Activated gamma-delta T cell treated with Interleukin-2 at 50 U/mL for 16 hours (primary cell): ENCODE measurements around the gene VSX2.

Experiments
- DNase-seq: peaks from one replicate; pipeline ENCODE4 v3.0.0-alpha.2; 2020

The VSX2 gene

DNA sequence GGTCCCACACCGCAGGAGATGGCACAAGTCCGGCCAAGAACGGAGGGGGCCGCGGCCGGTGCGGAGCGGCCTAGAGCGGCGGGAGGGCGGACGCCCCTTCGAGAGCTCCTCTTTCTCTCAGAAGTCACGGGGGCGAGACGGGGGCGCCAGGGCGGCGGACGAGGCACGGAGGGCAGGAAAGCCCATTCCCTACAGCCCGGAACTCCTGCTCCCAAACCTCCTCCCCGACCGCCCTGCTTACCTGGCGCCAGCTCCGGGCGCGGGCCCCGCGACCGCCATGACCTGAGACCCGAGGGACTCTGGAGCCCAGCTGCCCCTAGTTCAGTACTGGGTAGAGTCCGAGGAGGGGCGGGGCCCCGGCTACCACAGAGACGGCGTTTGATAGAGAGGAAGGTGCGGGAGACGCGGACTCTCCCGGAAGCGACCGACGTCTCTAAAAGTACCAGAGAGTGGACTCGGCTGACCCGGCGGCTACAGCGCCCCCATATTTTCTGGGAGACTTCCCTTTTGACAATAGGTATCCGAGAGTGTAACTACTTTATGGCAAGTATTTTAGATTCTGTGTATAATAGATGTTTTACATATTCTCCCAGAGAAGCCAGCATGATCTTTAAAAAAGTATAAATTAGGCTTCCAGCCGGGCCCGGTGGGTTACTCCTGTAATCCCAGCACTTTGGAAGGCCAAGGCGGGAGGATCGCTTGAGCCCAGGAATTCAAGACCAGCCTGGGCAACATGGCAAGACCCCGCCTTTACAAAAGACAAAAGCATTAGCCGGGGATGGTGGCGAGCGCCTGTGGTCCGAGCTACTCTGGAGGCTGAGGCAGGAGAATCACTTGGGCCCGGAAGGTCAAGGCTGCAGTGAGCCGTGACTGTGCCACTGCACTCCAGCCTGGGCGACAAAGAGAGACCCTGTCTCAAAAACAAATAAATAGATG, 63.7 kb downstream of the VSX2 start, which contains the start of gene ABCD4:
Gene ABCD4 (minus strand): TSS at position 301 of the 936 bp plus-strand sequence. CDS start 22 bp downstream, at position 279.
- peak; percentile 88 for DNase-seq

DNA sequence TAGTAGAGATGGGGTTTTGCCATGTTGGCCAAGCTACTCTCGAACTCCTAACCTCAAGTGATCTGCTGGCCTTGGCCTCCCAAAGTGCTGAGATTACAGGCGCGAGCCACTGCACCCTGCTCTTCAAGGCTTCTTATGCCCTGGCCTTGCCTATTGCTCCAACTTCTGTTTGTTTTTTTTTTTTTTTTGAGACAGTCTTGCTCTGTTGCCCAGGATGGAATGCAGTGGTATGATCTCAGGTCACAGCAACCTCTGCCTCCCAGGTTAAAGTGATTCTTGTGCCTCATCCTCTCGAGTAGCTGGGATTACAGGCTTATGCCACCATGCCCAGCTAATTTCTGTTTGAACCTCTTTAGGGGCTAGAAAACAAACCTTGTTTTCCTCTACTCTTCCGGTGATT, 69.4 kb downstream of the VSX2 start:
- DNase-seq, result no peak

DNA sequence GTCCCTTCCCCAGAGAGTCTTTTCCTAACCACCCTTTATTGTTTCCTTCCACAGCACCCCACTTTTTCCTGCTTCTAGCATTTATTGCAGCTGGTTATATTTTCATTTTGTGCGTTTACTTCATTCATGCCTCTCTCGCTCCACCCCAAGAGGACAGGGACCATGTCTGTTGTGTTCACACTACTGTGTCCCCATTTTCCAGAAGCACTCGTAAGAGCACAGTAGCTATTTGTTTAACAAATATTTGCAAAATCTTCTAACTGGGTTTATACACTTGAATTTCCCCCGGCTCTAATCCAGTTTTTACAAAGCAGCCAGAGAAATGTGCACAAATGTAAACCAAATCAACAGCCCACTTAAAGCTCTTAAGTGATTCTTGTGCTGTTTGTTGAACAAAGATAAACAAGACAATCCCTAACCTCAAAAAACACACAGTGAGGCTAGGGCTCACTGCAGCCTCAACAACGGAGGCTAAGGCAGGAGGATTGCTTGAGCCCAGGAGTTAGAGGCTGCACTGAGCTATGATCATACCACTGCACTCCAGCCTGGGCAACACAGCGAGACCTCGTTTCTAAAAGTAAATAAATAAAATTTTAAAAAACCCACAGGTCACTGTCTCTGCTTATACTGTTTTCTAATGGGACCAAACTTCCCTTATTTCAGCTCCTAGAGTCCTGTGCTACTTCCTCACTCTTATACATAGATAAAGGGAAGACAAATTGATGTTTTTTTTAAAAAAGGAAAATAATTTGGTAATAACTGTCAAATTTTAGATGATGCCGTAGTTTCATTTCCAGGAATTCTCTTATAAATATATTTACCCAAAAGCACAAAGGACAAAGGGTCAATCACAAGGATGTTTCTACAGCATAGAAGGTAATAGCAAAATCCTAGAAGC, 70.1 kb downstream of the VSX2 start:
- DNase-seq, result no peak

DNA sequence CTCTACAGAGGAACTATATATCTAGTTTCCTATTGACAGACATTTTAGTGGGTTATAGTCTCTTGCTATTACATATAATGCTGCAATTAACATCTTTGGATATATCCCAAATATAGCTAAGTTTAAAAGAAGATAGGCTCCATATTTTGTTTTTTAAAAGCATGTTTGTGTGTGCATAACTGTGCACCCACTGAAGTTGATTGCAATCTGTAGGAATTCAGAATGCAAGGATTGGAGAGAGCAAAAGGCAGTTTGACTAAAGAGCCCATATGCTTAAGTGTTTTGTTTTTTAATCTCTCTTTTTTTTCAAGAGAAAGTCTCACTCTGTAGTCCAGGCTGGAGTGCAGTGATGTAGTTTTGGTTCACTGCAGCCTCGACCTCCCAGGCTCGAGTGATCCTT, 72.9 kb downstream of the VSX2 start:
- no peak for DNase-seq
